ENCODE data around the gene TEKTIP1. TPM values are rescaled to one million over a fixed set of nuclear protein-coding genes. Genes with fewer than 3 reads are reported as not detected.

Gene TEKTIP1
- polyA plus RNA-seq (2012; ENCODE audit: insufficient read length, low read depth) = 9.4 TPM

- no peak for TF ChIP-seq REST (IDR thresholded peaks at IDR 0.05; ENCODE audit: insufficient read depth in 1 of 2, low read depth in 2 of 2, low read length in 2 of 2)
- TF ChIP-seq TAF1 (IDR thresholded peaks at IDR 0.05; ENCODE audit: borderline replicate concordance, insufficient read depth, low read length) = no peak
- no peak for TF ChIP-seq SIN3A (IDR thresholded peaks at IDR 0.05; ENCODE audit: borderline replicate concordance, insufficient read depth, low read length)
- no peak; the same call in 1 of the 2 replicates for TF ChIP-seq POLR2AphosphoS5 (IDR thresholded peaks at IDR 0.05; ENCODE audit: low read depth, low read length)
- no peak for TF ChIP-seq FOXP2 (optimal IDR thresholded peaks at IDR 0.05; ENCODE audit: borderline replicate concordance, extremely low read depth, extremely low read length, insufficient read depth)
Measured at GRCh38 chr19:3538965-3539755, at the start of gene TEKTIP1. Gene TEKTIP1, plus strand, starts transcription at chr19:3539174. Its CDS starts 4 bp downstream, at chr19:3539178.

- TF ChIP-seq SIN3A (IDR thresholded peaks at IDR 0.05; ENCODE audit: borderline replicate concordance, insufficient read depth, low read length) (no peak), FOXP2 (optimal IDR thresholded peaks at IDR 0.05; ENCODE audit: borderline replicate concordance, extremely low read depth, extremely low read length, insufficient read depth) (no peak), REST (IDR thresholded peaks at IDR 0.05; ENCODE audit: insufficient read depth in 1 of 2, low read depth in 2 of 2, low read length in 2 of 2) (no peak), POLR2AphosphoS5 (IDR thresholded peaks at IDR 0.05; ENCODE audit: low read depth, low read length) (no peak), TAF1 (IDR thresholded peaks at IDR 0.05; ENCODE audit: borderline replicate concordance, insufficient read depth, low read length) (no peak)
Measured at GRCh38 chr19:3491396-3492119, 47.4 kb upstream of the TEKTIP1 start.

- TF ChIP-seq POLR2AphosphoS5 (IDR thresholded peaks at IDR 0.05; ENCODE audit: low read depth, low read length) (no peak), FOXP2 (optimal IDR thresholded peaks at IDR 0.05; ENCODE audit: borderline replicate concordance, extremely low read depth, extremely low read length, insufficient read depth) (no peak), SIN3A (IDR thresholded peaks at IDR 0.05; ENCODE audit: borderline replicate concordance, insufficient read depth, low read length) (no peak), REST (IDR thresholded peaks at IDR 0.05; ENCODE audit: insufficient read depth in 1 of 2, low read depth in 2 of 2, low read length in 2 of 2) (no peak), TAF1 (IDR thresholded peaks at IDR 0.05; ENCODE audit: borderline replicate concordance, insufficient read depth, low read length) (no peak)
Measured at GRCh38 chr19:3492131-3492839, 46.7 kb upstream of the TEKTIP1 start.

DNA sequence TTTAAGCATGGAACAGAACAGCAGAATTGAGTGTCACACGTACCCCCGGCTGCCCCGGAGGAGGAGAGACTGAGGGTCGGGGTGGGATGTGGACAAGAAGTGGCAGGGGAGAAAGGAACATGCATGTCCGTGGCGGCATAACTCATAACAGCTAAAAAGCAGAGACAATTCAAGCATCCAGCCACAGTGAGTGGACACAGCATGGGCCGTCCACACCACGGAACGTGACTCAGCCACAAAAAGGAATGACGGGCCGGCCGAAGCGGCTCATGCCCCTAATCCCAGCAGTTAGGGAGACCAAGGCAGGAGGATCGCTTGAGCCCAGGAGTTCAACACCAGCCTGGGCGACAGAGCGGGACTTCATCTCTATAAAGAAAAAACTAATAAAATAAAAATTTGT lies 46.1 kb upstream of the TEKTIP1 start:
- TF ChIP-seq TAF1 (IDR thresholded peaks at IDR 0.05; ENCODE audit: borderline replicate concordance, insufficient read depth, low read length) = no peak
- TF ChIP-seq POLR2AphosphoS5 (IDR thresholded peaks at IDR 0.05; ENCODE audit: low read depth, low read length) = no peak
- no peak for TF ChIP-seq FOXP2 (optimal IDR thresholded peaks at IDR 0.05; ENCODE audit: borderline replicate concordance, extremely low read depth, extremely low read length, insufficient read depth)
- no peak for TF ChIP-seq REST (IDR thresholded peaks at IDR 0.05; ENCODE audit: insufficient read depth in 1 of 2, low read depth in 2 of 2, low read length in 2 of 2)
- TF ChIP-seq SIN3A (IDR thresholded peaks at IDR 0.05; ENCODE audit: borderline replicate concordance, insufficient read depth, low read length) = no peak

All from PFSK-1 (cell line).